H54 (cell line): ENCODE results near the gene PTTG2.

Experiments used
- DNase-seq: peaks from one replicate; pipeline ENCODE4 v3.0.0; 2011; ENCODE audit warnings: low spot score, mixed read lengths; ENCODE audit not compliant: insufficient read length
- FAIRE-seq: peaks from 3 replicates; lab custom pipeline; 2011; peaks lifted over from hg19 to GRCh38; lab: Jason Lieb, UNC
- POLR2A ChIP-seq: IDR thresholded peaks from 2 replicates; pipeline ENCODE4 v1.6.1; 2011; ENCODE audit warnings: low read depth, mild to moderate bottlenecking, low read length

PTTG2 gene

DNA sequence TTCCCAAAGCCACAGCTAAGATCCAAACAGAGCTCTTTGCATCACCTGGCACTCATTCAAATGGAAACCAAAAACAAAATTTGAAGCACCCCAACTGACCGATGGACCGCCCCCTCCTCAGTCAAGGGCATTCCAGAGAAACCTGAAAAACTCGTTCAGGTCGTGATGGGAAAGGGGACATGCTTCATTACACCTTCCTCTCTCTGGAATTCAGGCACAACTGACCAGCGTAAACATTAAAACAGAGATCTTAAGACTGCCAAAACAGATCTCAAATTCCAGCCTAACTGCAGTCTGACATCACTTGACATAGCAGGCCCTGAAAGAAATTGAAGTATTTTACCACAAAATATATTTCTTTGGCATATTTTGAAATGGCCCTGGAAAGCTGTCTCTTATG is 28.5 kb downstream of the PTTG2 start:
- FAIRE-seq = no peak
- DNase-seq = no peak

DNA sequence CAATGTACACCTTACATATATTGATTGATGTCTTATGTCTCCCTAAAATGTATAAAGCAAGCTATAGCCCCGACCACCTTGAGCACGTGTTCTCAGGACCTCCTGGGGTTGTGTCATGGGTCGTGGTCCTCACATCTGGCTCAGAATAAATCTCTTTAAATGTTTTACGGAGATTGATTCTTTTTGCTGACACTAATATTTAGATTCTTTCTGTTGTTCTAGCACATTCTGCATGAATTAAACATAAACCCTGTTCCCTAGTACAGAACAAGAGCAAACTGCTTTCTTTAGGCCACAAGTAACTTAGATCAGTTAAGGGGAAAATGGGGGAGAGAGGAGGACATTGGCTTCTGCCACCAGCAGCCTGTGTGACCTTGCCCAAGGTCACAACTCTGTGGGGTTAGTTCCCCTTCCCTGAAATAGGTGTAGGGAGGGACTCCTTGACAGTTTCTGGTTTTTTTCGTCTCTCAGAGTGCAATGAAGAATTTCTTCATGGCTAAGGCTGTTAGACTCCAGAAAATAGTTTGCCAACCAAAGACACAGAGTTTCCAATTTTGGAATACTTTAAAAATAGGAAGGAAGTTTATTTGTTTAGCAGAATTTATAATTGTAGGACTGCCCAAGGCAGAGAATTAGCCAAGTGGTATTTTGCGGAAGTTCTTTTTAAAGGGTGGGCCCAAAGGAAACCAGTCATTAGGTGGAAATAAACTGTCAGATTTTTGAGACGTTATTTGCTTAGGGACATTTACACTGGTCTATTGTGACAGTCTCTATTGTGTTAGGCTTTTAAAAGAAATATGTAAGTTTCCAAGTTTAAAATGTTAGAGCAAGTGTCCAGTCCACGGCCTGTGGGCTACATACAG is 29.4 kb downstream of the PTTG2 start:
- no peak for TF ChIP-seq POLR2A
- FAIRE-seq (no peak), DNase-seq (no peak)

More for the DNA sequence above, 28.5 kb downstream of the PTTG2 start:
- no peak for TF ChIP-seq POLR2A

DNA sequence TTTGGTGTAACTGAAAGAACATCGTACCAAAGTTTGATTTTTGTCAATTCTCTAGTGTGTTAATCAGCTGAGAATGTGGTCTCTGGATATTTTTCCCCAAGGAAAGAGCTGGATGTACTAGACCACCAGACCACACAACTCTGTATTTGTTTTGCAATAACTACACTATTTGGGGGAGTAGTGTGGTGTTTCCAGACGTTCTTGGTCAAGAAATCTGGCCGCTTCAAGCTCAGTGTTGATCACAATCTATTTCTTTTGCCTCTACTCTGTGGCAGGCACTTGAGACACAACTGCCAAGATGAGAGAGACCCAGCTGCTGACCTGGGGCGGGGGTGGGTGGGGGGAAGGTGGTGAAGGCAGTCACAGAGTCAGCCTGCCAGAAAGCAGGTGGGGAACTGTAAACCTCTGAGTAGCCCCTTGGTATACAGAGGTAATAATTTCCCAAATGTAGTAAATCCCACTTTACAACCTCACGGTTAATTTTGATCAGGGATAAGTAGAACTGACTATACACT is 30.6 kb downstream of the PTTG2 start:
- TF ChIP-seq POLR2A = no peak
- FAIRE-seq (no peak), DNase-seq (no peak)

DNA sequence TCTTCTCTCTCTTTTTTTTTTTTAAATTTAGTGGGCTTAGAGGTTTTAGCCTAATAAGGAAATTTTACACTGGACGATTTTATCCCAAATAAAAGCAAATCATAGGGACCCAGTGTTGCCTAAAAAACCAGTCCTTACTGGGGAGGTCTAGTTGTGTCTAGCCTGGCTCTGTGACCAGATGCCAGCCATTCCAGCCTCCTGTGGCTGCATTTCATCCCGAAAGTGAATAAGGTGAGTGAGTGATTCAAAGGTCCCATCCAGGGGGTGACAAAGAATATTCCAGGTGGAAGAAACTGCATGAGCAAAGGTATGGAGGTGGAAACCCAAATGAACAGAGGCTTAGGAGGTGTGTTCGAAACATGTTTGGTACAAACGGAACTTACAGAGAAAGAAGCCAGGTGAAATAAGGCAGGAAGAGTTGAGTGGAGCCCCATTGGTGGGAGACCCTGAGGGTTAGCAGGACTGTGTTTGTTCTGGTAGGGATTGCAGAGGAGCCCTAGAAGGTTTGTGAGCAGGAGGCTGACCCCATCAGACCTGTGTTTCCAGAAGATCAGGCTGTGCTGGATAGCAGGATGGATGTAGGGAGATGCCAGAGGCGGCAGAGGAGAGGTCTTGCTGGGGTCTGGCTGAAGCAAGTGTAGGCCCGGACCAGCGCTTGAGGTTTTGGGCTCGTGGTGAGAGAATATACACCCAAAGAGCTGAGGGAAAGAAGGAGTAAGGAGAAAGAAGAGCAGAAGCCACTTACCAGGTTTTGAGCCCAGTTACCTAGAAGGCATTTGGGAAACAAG is 31.6 kb downstream of the PTTG2 start:
- TF ChIP-seq POLR2A = no peak
- no peak for FAIRE-seq
- no peak for DNase-seq

DNA sequence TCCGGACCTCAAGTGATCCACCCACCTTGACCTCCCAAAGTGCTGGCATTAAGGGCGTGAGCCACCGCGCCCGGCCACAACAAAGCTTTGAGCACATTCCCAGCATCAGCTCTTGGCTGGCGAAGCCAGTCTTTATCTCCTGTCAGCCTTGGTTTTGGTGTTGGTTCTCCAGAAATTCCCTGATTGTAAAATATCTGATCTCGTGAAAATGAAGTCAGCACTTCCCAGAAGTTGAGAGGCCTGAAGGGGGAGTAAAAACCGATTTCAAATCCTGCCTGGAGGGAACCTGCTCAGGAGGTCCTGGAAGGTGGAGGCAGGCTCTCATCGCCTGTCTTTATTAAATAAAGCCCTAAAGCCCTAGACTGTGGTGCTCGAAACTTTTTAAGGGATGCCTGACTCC is 33.6 kb downstream of the PTTG2 start:
- no peak for DNase-seq
- FAIRE-seq = no peak
- TF ChIP-seq POLR2A = no peak

DNA sequence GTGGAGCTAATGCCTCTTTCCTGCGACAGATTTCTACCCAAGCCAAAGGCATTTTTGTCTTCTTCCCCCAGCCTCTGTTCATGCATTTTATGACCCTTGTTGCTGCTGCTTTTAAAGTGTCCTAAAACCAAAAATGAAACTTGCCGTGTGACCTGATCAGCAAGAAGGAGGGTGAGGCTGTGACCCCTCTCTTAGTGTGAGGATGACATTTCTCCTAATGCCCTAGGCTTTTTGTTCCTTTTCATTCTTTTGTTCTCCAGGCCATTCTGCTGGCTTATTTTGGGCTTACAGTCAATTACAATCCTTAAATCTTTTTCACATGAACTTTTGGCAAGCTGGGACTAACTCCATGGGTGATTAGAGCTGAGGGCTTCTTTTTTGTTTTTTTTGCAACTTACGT is 34.4 kb downstream of the PTTG2 start:
- no peak for TF ChIP-seq POLR2A
- FAIRE-seq (no peak), DNase-seq (no peak)

DNA sequence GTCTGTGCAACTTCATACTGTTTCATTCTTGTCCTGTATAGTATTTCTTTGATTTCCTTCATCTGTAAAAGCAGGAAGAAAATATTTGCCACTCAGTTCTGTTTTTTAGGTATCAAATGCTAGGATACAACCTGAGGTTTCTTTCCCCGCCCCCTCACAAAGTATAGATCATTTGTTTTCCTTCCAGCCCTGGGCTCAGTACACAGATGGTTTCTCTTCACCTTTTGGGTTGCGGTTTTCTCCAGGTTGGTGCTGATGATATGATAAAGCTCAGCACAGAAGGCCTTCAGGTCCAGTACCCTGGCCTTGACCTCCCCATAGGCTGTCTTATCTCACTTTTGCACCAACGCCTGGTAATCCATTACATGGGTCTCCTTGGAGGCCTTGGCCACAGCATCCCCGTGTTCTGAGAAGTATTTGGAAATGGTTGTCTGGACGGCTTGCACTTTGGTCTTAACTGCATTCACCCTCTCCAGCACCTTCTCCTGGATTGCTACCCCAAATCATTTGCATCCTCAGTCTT is 35.2 kb downstream of the PTTG2 start:
- DNase-seq = no peak
- no peak for TF ChIP-seq POLR2A
- FAIRE-seq = no peak

DNA sequence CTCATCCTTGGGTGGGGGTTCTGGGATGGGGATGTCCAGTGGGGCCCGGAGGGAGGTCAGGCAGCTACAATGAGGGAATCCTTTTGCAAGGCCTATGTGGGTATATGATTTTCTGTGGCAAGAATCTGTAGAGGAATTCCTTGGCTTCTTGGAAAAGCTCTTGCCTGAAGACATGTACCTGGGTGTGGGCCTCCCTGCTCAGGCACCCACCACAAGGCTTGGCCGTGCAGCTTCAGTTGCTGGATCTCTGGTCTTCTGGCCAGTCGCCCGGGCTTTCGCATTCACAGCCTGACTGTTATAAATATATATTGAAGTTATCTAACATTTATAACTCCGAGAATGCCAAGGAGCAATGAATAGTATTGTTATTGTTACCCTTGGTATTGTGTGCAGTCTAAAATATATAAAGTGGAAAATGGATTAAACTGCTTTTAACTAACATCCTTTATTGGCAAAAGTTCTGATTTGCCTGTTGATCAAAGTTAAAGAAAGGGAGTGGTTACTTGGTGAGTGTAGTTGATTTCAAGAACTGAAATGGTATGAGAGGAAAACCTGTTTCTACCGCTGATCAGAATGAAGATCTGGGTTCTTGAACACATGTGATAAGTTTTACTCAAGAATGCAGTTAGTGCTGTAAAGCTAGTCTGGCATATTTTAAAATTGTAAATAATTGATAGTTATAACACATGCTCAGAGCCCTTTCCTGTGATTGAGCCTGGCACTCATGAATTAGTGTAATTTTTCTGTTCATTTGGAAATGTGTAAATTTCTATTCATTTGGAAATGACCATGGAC is 36.0 kb downstream of the PTTG2 start:
- FAIRE-seq (no peak), DNase-seq (no peak)
- TF ChIP-seq POLR2A = no peak

DNA sequence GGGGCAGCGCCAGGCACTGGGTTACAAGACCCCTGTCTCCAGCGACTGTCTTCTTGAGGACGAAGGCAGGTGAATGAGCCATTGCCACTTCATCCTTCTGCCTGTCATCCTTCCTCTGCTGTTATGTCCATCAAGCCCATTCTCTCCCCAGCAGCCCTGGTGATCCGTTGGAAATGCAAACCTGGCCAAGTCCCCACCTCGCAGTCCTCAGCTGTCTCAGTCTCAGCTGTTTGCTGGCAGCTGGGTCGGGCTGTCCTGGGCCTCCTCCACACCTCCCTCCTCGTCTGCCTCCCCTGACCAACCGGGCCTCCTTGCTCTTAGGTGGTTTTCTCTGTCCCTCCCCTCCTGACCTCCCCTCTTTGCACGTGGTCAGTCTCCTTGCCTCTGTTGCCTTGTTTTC is 38.0 kb downstream of the PTTG2 start:
- FAIRE-seq = no peak
- DNase-seq = no peak
- TF ChIP-seq POLR2A = no peak

DNA sequence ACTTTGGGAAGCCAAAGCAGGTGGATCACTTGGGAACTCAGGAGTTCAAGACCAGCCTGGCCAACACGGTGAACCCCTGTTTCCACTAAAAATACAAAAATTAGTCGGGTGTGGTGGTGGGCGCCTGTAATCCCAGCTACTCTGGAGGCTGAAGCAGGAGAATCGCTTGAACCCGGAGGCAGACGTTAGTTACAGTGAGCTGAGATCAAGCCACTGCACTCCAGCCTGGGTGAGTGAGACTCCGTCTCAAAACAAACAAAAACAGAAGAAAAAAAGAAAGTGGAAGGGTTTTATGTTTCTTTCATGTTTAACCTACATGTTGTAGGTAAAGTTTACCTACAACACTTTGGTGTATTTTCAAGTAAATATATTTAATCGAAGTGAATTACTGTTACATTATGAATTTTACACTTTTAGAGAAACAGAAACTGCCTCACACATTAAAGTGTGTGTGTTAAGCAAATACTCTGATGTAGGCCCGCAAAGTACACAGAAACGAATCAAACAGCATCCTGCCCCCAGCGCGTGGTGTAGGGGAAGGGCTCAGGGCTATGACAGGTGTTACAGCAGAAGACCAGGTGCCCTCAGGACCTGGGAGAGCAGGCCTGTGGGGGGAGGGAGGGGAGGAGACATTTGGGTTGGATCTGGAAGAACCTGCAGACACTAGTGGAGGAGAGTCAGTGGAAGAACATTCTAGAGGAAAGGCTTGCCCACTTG is 39.0 kb downstream of the PTTG2 start:
- DNase-seq (no peak), FAIRE-seq (no peak)
- TF ChIP-seq POLR2A = no peak

DNA sequence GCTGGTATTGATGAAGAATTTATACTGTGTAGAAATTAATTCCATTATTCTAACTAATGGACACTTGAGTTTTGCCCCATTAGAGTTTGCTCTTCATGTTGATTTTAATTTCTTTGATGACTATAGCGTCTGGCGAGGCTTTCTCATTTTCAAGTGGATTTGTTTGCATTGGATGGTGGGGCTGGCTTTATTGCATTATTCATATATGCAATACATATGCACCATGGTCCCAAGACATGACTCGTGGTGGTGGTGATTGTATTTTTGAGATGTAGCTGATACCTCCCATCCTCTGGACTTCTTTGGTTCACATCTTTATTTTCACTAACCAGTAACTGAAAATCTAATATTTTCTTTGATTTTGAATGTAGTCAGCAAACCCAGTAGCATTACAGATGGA is 39.8 kb downstream of the PTTG2 start:
- DNase-seq (no peak), FAIRE-seq (no peak)
- TF ChIP-seq POLR2A = no peak

DNA sequence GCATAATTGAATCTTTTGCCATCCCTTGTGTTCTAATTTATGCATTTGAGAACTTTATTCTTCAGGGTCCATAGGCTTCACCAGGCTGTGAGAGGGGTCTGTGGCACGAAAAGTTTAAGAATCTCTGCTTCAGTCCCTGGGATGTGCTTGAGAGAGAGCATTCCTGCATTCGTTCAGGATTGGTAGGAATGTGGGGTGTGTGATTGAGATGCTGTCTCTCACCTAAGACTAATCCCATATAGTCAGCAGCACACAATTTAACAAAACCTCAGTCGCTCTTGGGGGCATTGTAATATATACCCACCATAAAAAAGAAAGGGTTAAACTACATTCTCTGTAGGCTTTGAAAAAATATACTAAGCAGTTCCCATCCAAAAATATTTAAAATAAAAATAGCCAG is 41.7 kb downstream of the PTTG2 start:
- DNase-seq (no peak), FAIRE-seq (no peak)
- no peak for TF ChIP-seq POLR2A
